ENCODE measurements around the gene AMIGO3.

Gene AMIGO3

DNA sequence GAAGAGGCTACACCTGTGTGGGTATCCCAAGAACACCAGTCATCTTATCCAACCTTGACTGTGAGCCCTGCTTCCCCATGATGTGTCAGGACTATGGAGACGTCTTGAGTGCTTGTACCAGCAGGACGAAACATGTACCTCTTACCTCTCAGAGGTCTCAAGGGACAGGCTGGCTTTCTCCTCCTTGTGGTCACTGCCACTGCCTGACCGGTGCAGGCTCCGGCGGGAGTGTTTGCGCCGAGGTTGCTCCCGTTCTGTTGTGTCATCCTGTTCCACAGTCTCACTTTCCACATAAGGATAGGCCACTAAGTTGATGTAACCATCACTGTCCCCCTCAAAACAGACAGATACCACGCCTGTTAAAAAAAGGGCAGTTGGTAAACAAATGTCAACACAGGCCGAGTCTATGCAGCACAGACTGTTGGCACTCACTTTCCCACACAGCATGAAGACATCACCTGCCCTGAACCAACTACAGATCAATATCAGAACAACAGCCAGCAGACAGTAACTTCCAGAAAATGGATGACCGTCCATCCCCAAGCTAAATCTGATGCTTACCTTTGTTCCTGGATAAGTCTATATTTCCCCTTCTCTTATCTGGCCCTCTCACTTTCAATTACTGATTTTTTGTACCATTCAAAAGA is 18.7 kb upstream of the AMIGO3 start:
- no peak overlapping the region for H3K4me3 ChIP-seq
- no peak overlapping the region for H3K27ac ChIP-seq
- no peak for DNase-seq (ENCODE audit: low spot score)
- no peak for TF ChIP-seq CTCF (IDR thresholded peaks at IDR 0.05)

GRCh38 chr3:49734752-49735151 is 15.3 kb upstream of the AMIGO3 start:
- Histone ChIP-seq H3K27ac (no peak overlapping the region), H3K4me3 (no peak overlapping the region)
- TF ChIP-seq CTCF (IDR thresholded peaks at IDR 0.05), result no peak
- DNase-seq (ENCODE audit: low spot score), result no peak

GRCh38 chr3:49733551-49733950 is 14.1 kb upstream of the AMIGO3 start:
- TF ChIP-seq CTCF (IDR thresholded peaks at IDR 0.05), result no peak
- DNase-seq (ENCODE audit: low spot score), result no peak
- H3K27ac ChIP-seq, result no peak overlapping the region
- H3K4me3 ChIP-seq, result no peak overlapping the region

- DNase-seq (ENCODE audit: low spot score), result no peak
- no peak for TF ChIP-seq CTCF (IDR thresholded peaks at IDR 0.05)
- Histone ChIP-seq H3K4me3 (no peak overlapping the region), H3K27ac (no peak overlapping the region)
These were observed 13.1 kb upstream of the AMIGO3 start for GRCh38 chr3:49732597-49732996.

DNA sequence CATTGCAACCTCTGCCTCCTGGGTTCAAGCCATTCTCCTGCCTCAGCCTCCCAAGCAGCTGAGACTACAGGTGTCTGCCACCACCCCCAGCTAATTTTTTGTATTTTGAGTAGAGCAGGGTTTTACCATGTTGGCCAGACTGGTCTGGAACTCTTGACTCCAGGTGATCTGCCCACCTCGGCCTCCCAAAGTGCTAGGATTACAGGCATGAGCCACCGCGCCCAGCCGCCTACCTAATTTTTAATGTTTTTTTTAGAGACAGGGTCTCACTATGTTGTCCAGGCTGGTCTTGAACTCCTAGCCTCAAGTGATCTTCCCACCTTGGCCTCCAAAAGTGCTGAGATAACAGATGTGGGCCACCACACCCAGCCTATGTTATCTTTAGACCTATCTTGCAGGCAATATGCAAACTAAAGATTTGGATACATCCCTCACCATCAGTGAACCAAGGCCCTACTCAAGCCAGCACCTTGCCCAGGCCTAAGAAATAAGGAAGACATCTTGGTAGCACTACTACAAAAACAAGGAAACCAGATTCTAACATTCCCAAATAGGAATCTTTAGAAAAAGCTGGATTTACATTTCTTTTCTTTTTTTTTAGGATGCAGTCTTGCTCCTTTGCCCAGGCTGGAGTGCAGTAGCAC is 10.6 kb upstream of the AMIGO3 start:
- H3K4me3 ChIP-seq, result no peak overlapping the region
- H3K27ac ChIP-seq, result no peak overlapping the region
- TF ChIP-seq CTCF (IDR thresholded peaks at IDR 0.05), result no peak
- DNase-seq (ENCODE audit: low spot score), result no peak

DNA sequence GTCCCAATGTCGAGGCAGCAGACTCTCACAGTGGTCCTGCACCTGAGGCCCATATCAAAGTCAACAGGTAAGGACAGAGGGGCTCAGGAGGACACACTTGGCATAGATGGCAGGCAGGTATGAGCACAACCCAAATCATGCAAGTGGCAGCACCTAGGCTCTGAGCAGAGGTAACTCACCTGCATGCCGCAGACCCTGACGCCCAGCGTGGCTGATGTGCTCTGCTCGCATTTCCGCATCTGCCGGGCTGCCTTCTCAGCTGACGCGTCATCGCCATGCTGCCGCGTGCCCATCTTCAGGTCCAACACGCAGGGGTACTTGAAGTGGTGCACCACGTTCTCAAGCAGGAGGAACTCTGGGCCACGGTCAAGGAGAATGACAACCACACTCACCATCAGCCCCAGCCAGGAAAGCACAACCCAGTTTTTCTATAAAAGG is 8.5 kb upstream of the AMIGO3 start:
- H3K27ac ChIP-seq, result no peak overlapping the region
- no peak overlapping the region for H3K4me3 ChIP-seq
- no peak for TF ChIP-seq CTCF (IDR thresholded peaks at IDR 0.05)
- DNase-seq (ENCODE audit: low spot score), result no peak
